ENCODE results near the gene COMTD1.

DNA sequence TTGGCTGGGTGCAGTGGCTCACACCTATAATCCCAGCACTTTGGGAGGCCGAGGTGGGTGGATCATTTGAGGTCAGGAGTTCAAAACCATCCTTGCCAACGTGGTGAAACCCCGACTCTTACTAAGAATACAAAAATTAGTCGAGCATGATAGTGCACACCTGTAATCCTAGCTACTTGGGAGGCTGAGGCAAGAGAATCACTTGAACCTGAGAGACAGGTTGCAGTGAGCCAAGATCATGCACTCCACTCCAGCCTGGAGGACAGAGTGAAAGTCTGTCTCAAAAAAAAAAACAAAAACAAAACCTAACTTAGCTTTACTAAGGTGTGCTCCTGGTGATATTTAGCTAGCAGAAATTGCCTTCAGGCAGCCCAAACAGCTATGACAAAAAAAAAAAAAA lies 49.4 kb downstream of the COMTD1 start:
- TF ChIP-seq, protein P1, sequence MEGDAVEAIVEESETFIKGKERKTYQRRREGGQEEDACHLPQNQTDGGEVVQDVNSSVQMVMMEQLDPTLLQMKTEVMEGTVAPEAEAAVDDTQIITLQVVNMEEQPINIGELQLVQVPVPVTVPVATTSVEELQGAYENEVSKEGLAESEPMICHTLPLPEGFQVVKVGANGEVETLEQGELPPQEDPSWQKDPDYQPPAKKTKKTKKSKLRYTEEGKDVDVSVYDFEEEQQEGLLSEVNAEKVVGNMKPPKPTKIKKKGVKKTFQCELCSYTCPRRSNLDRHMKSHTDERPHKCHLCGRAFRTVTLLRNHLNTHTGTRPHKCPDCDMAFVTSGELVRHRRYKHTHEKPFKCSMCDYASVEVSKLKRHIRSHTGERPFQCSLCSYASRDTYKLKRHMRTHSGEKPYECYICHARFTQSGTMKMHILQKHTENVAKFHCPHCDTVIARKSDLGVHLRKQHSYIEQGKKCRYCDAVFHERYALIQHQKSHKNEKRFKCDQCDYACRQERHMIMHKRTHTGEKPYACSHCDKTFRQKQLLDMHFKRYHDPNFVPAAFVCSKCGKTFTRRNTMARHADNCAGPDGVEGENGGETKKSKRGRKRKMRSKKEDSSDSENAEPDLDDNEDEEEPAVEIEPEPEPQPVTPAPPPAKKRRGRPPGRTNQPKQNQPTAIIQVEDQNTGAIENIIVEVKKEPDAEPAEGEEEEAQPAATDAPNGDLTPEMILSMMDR (IDR thresholded peaks at IDR 0.05), result no peak
- no peak for TF ChIP-seq POLR2A (IDR thresholded peaks at IDR 0.05)
